NCI-H69 (cell line): ENCODE data around the gene MYOD1.

Experiments used
- DNase-seq: peaks from one replicate; lab custom pipeline; 2025; lab: John Stamatoyannopoulos, UW

MYOD1 gene

GRCh38 chr11:17771415-17771814 lies 52.0 kb downstream of the MYOD1 start:
- no peak for DNase-seq
